GM21528 (cell line): Measurements from ENCODE around the gene BTBD9.

Experiments used
- ATAC-seq: cut with Tn5 transposase; IDR thresholded peaks from one replicate; pipeline ENCODE4 v1.9.1; 2021; ENCODE audit warnings: mild to moderate bottlenecking, moderate library complexity; ENCODE audit not compliant: unreplicated experiment, low FRiP score

The BTBD9 gene

DNA sequence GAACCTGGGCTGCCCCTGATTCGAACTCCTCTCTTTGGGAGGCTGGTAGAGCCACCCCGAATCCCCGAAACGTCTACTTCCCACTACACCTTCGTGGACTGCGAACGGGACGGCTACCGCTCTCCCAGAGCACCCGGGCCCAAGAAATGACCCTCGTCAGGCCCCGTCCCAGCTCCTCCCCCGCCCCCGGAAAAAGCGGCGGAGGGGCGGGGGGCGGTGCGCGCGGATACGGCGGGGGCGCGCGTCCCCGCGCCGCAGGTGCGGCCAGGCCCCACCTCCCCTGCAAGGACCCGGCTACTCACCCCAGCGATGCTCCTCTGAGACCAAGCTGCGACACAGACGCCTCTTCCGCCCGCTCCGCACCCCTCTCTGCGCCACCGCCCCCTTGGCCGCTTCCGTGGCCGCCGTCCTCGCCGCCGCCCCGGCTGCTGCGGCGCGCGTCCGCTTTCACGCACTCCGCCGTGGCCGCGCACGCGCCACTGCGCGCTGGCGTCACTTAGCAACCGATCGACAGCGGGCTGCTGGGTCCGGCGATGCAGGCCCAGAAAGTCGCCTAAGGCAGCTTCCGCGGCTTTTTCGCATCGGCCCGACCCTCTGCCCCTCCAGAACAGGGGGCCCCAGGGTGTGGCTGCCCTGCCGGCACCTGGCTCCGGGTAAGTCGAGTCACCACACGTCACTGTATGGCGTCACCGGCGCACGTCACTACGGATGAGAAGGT lies at the start of gene BTBD9:
Gene BTBD9, minus strand, starts transcription at position 432 of the 718 bp plus-strand sequence.
- ATAC-seq, result peak; percentile 71

GRCh38 chr6:38688579-38689087 lies 48.9 kb upstream of the BTBD9 start:
- no peak for ATAC-seq

- no peak for ATAC-seq
Observed at GRCh38 chr6:38687549-38687948, 47.8 kb upstream of the BTBD9 start.

GRCh38 chr6:38687043-38687353 lies 47.3 kb upstream of the BTBD9 start:
- ATAC-seq, result no peak

GRCh38 chr6:38686270-38687042 lies 46.7 kb upstream of the BTBD9 start:
- no peak for ATAC-seq

DNA sequence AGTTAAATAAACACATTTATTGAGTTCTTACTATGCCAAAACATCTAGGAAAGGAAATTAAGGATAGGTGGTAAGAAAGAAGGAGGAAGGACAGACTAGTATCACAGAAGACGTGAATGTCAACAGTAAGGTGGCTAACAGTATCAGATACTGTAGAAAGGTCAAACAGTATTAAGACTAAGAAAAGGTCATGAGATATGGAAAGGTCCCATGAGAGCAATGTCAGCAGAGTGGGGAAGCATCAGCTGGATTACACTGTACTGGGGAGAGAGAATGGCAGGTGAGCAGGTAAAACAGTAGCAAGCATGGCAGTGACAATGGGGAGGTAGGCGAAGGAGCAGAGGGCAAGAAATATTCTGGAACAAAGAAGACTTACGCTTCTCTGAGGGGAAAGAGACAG lies 45.2 kb upstream of the BTBD9 start:
- ATAC-seq, result no peak

DNA sequence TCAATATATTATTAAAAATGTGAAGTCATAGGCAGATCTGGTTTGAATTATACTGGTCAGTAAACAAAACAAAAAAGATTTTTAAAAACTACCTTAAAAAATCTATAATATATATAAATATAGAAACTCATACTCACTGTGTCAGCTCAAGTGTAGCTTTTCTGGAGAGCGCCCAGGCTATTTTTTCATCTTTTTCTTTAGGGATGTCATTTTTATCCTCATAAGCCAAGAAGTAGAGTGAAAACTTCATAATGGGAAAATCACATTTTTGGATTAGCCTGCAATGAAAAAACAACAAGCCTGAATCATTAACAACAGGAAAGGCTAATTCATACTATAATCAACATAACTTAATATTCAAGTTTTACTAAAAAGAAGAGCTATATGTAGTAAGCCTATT lies 44.5 kb upstream of the BTBD9 start:
- ATAC-seq, result no peak

DNA sequence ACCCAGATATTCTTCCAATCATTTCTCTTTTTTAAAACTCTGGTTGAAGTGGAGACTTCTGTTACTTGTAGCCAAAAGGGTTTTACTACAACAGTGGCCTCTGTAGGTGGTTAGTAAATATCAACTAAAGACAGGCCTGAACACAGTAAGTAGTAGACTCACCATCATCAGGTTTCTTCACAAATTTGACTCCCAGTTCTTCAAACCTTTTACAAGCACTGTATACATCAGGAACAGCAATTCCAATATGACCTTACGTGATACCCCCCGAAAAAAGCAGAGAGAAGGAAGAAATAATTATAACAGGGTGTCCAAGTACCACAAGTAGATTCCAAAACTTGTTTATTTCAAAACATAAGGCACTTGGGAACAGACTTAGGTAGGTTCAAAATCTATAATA lies 42.1 kb upstream of the BTBD9 start:
- no peak for ATAC-seq

GRCh38 chr6:38679668-38680067 lies 39.9 kb upstream of the BTBD9 start:
- no peak for ATAC-seq

DNA sequence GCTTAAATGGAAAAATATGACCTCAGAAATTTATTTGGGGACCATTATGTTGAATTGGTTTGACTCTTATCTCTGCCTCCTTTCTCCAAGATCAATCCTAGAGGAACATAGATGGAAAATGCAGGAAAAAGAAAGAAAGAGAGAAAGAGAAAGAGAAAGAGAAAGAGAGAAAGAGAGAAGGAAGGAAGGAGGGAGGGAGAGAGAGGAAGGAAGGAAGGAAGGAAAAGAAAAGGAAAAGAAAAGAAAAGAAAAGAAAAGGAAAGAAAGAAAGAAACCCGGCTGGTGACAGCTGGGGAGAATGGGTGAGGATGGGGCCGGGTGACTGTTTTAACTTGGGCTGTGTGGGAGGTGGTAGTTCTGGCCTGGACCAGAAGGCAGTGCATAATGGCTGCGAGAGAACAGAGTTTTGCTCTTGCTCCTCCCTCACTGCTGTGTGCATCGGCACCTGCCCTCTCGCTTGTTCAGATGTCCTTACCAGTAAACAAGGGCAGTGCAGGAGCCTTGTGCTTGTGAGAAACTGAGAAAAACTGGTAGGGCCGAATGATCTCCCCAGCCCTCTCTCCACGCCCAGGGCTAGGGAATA lies 38.5 kb upstream of the BTBD9 start:
- ATAC-seq, result no peak

DNA sequence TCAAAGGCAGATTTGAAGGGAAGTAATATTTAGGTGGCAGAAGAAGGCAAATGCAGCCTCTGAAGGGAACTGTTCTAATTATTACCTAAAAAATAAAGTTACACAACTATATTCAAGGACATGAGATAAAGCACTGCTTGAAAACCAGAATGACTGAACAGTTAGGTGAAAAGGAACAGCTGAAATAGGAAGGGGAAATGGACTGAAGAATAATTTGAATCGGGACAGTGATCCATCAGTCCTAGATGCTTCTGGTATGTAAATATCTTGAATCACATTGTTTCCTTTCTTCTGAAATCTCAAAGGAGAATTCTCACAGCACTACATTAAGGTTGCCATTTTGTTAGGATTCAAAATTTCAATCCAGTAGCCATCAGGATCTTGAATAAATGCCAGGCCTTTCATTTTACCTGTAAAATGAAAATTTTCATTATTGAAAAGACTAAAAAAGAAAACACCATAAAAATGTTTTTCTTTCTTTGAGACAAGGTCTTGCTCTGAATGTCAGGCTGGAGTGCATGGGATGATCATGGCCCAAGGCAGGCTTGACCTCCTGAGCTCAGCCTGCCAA lies 37.3 kb upstream of the BTBD9 start:
- no peak for ATAC-seq

- ATAC-seq, result no peak
Observed at GRCh38 chr6:38676236-38676973, 36.7 kb upstream of the BTBD9 start.

GRCh38 chr6:38673397-38674165 lies 33.9 kb upstream of the BTBD9 start:
- no peak for ATAC-seq

GRCh38 chr6:38671885-38672467 lies 32.2 kb upstream of the BTBD9 start:
- peak; percentile 83 for ATAC-seq

DNA sequence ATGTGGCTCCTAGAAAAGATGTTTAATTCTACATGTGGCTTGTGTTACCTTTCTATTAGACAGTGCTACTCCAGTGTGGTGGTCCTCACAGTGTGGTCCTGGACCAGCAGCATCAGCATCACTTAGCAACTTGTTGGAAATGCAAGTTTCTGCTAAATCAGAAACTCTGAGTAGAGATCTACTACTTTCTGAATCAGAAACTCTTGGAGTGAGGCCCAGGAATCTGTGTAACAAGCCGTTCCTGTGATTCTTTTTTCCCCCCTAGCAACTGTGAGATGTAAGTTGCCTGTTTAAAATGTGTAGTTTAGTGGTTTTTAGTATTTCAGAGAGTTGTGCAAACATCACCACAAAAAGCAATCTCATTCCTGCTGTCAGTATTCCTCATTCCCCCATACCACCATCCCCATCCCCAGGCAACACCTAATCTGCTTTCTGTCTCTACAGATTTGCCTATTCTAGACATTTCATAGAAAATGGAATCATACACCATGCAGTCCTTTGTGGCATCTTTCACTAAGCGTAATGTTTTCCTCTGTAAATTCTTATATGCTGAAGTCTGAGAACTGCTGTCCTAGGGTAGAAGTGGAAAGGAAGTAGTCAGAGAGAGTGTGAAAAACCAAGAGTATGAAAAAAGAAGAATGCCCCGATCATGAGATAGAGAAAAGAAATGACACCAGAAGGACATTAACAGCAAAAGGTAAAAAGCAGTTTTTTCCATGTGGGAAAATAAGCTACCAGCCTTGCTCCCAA lies 18.9 kb upstream of the BTBD9 start:
- no peak for ATAC-seq

GRCh38 chr6:38656896-38657295 lies 17.2 kb upstream of the BTBD9 start:
- ATAC-seq, result no peak

- ATAC-seq, result no peak
Observed at GRCh38 chr6:38654263-38654662, 14.5 kb upstream of the BTBD9 start.

DNA sequence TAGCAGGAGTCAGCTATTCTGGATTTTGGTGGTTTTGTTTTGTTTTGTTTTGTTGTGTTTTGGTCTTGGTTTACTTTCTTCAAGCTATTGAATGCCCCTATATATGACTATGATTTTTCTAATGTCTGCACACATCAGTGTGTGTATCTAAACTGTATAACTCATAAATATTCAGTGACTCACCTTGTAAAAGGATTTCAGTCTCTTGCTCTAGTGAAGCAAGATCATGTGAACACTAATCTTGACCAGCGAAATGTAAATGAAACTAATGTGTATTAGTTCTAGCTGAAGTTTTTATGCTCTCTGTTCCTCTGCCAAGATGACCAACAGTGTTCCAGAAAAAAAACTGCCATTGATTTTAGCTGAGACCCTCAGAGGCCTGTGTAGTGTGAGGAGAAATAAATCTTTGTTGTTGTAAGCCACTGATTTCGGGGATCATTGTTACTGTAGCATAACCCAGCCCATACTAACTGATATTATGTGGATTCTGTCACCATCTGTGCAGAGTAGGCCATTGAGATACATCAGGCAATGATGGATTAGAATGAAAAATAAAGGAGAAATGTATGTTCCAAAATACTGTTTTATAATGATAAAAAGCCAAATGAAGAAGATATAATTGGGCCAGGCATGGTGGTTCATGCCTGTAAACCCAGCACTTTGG lies 11.5 kb upstream of the BTBD9 start:
- no peak for ATAC-seq
